ENCODE data around the gene CHCHD4.
"Not testable (repeated sequence)": the region's sequence is repeated elsewhere in the genome, so short reads cannot be mapped to it uniquely, and the experiment has no call there.

The CHCHD4 gene

GRCh38 chr3:14121859-14122258 is 2.8 kb downstream of the CHCHD4 start:
- H3K36me3 ChIP-seq (ENCODE audit: control insufficient read depth, insufficient read depth, low read length): no peaks in the 10 kb centered on the region
- peaks cover 60% of the 10 kb centered on the region for H3K4me1 ChIP-seq
- no peak overlapping the region for H2AFZ ChIP-seq
- H3K79me2 ChIP-seq: peaks cover 11% of the 10 kb centered on the region
- H3K4me3 ChIP-seq (ENCODE audit: low read depth, low read length): no peak overlapping the region
- H3K27ac ChIP-seq: peak overlapping the region; percentile 84
- no peaks in the 10 kb centered on the region for H3K27me3 ChIP-seq (ENCODE audit: control insufficient read depth, insufficient read depth, low read length)
- H3K9ac ChIP-seq: no peak overlapping the region
- H3K4me2 ChIP-seq (ENCODE audit: low read length): no peak overlapping the region
- no peaks in the 10 kb centered on the region for H3K9me3 ChIP-seq (ENCODE audit: control insufficient read depth, low read length)
- TF ChIP-seq CTCF (IDR thresholded peaks at IDR 0.05): no peak

GRCh38 chr3:14120921-14121448 is 3.7 kb downstream of the CHCHD4 start:
- H2AFZ ChIP-seq; H3K4me2 ChIP-seq (ENCODE audit: low read length); H3K27me3 ChIP-seq (ENCODE audit: control insufficient read depth, insufficient read depth, low read length); H3K9me3 ChIP-seq (ENCODE audit: control insufficient read depth, low read length); H3K4me3 ChIP-seq (ENCODE audit: low read depth, low read length); H3K36me3 ChIP-seq (ENCODE audit: control insufficient read depth, insufficient read depth, low read length); H3K9ac ChIP-seq: not testable (repeated sequence)
- Histone ChIP-seq H3K27ac (peak overlapping the region; percentile 84), H3K79me2 (peaks cover 11% of the 10 kb centered on the region), H3K4me1 (peaks cover 51% of the 10 kb centered on the region)

GRCh38 chr3:14120111-14120920 is 4.4 kb downstream of the CHCHD4 start:
- Histone ChIP-seq H3K36me3 (ENCODE audit: control insufficient read depth, insufficient read depth, low read length) (no peaks in the 10 kb centered on the region), H3K4me1 (peaks cover 51% of the 10 kb centered on the region), H3K4me2 (ENCODE audit: low read length) (no peak overlapping the region), H2AFZ (no peak overlapping the region), H3K9me3 (ENCODE audit: control insufficient read depth, low read length) (no peaks in the 10 kb centered on the region), H3K27ac (peak overlapping the region; percentile 84), H3K9ac (no peak overlapping the region), H3K27me3 (ENCODE audit: control insufficient read depth, insufficient read depth, low read length) (no peaks in the 10 kb centered on the region), H3K4me3 (ENCODE audit: low read depth, low read length) (no peak overlapping the region), H3K79me2 (peaks cover 11% of the 10 kb centered on the region)
- no peak for TF ChIP-seq CTCF (IDR thresholded peaks at IDR 0.05)

GRCh38 chr3:14119651-14120050 is 5.0 kb downstream of the CHCHD4 start:
- no peak overlapping the region for H2AFZ ChIP-seq
- H3K4me1 ChIP-seq: peaks cover 51% of the 10 kb centered on the region
- H3K27me3 ChIP-seq (ENCODE audit: control insufficient read depth, insufficient read depth, low read length): no peaks in the 10 kb centered on the region
- H3K9me3 ChIP-seq (ENCODE audit: control insufficient read depth, low read length): no peaks in the 10 kb centered on the region
- no peak overlapping the region for H3K4me3 ChIP-seq (ENCODE audit: low read depth, low read length)
- no peak for TF ChIP-seq CTCF (IDR thresholded peaks at IDR 0.05)
- no peak overlapping the region for H3K9ac ChIP-seq
- H3K36me3 ChIP-seq (ENCODE audit: control insufficient read depth, insufficient read depth, low read length): no peaks in the 10 kb centered on the region
- peaks cover 11% of the 10 kb centered on the region for H3K79me2 ChIP-seq
- H3K4me2 ChIP-seq (ENCODE audit: low read length): no peak overlapping the region
- peak overlapping the region; percentile 84 for H3K27ac ChIP-seq

- H3K27ac ChIP-seq: peak overlapping the region; percentile 84
Observed at GRCh38 chr3:14118400-14119381, 6.0 kb downstream of the CHCHD4 start.

More at GRCh38 chr3:14118400-14119381, 6.0 kb downstream of the CHCHD4 start:
- peaks cover 50% of the 10 kb centered on the region for H3K4me1 ChIP-seq
- no peak for TF ChIP-seq CTCF (IDR thresholded peaks at IDR 0.05)
- H3K9ac ChIP-seq: no peak overlapping the region
- H3K36me3 ChIP-seq (ENCODE audit: control insufficient read depth, insufficient read depth, low read length): no peaks in the 10 kb centered on the region
- H3K9me3 ChIP-seq (ENCODE audit: control insufficient read depth, low read length): no peaks in the 10 kb centered on the region
- H2AFZ ChIP-seq: peak overlapping the region; percentile 78
- peaks cover 8% of the 10 kb centered on the region for H3K79me2 ChIP-seq
- H3K27me3 ChIP-seq (ENCODE audit: control insufficient read depth, insufficient read depth, low read length): no peaks in the 10 kb centered on the region
- peak overlapping the region; percentile 45 for H3K4me2 ChIP-seq (ENCODE audit: low read length)
- H3K4me3 ChIP-seq (ENCODE audit: low read depth, low read length): no peak overlapping the region
